ENCODE results near the gene MROH2A. TPM values are rescaled to one million over a fixed set of nuclear protein-coding genes. Genes with fewer than 3 reads are reported as not detected.
A peak's percentile ranks its signal among the peaks of the same experiment; 100 is the strongest.

MROH2A gene
- total and polyA plus RNA-seq, 11 donors = 0.75 TPM; not detected in 10

GRCh38 chr2:233816334-233816733 lies 38.2 kb downstream of the MROH2A start:
- Histone ChIP-seq H3K36me3 (no peaks in the 10 kb centered on the region), H3K4me1 (no peaks in the 10 kb centered on the region), H3K27ac (no peak overlapping the region), H3K27me3 (peaks cover 0 to 6% (median 0%) of the 10 kb centered on the region in 9 donors), H3K9me3 (peaks cover 0 to 8% (median 0%) of the 10 kb centered on the region in 12 donors), H3K4me3 (no peak overlapping the region)
- TF ChIP-seq POLR2A (IDR thresholded peaks at IDR 0.05) = no peak
- TF ChIP-seq CTCF (IDR thresholded peaks at IDR 0.05) = no peak
- DNase-seq (no peak), ATAC-seq (no peak)
- 33 to 39% (median 36%) methylated on average over 2 of the region's 2 CpGs for WGBS, 4 donors
- intact Hi-C loops (cut with DNase I) = no loop called here

GRCh38 chr2:233816771-233817170 lies 38.6 kb downstream of the MROH2A start:
- no peak overlapping the region for H3K4me3 ChIP-seq
- 70 to 74% (median 72%) methylated on average over 4 of the region's 4 CpGs for WGBS, 4 donors
- TF ChIP-seq POLR2A (IDR thresholded peaks at IDR 0.05) (no peak), CTCF (IDR thresholded peaks at IDR 0.05) (no peak)
- ATAC-seq = no peak
- DNase-seq = peak in 1 of 5 donors; percentile 47
- peaks cover 0 to 6% (median 0%) of the 10 kb centered on the region in 9 donors for H3K27me3 ChIP-seq
- no peaks in the 10 kb centered on the region for H3K4me1 ChIP-seq
- H3K36me3 ChIP-seq = no peaks in the 10 kb centered on the region
- no peak overlapping the region for H3K27ac ChIP-seq
- H3K9me3 ChIP-seq = peaks cover 0 to 8% (median 0%) of the 10 kb centered on the region in 12 donors
- intact Hi-C loops (cut with DNase I) = no loop called here

GRCh38 chr2:233817361-233817911 lies 39.3 kb downstream of the MROH2A start:
- peaks cover 0 to 6% (median 0%) of the 10 kb centered on the region in 9 donors for H3K27me3 ChIP-seq
- DNase-seq (peak in 1 of 5 donors; percentile 42), ATAC-seq (no peak)
- intact Hi-C loops (cut with DNase I) = no loop called here
- WGBS, 4 donors = 79 to 85% (median 80%) methylated on average over 3 of the region's 3 CpGs
- no peak overlapping the region for H3K4me3 ChIP-seq
- no peaks in the 10 kb centered on the region for H3K36me3 ChIP-seq
- peaks cover 0 to 8% (median 0%) of the 10 kb centered on the region in 12 donors for H3K9me3 ChIP-seq
- H3K4me1 ChIP-seq = no peaks in the 10 kb centered on the region
- TF ChIP-seq POLR2A (IDR thresholded peaks at IDR 0.05) (no peak), CTCF (IDR thresholded peaks at IDR 0.05) (no peak)
- H3K27ac ChIP-seq = no peak overlapping the region

- H3K27ac ChIP-seq = no peak overlapping the region
- H3K9me3 ChIP-seq = peaks cover 0 to 8% (median 0%) of the 10 kb centered on the region in 12 donors
- ATAC-seq = no peak
Observed at GRCh38 chr2:233817995-233818638, 40.0 kb downstream of the MROH2A start.

More at GRCh38 chr2:233817995-233818638, 40.0 kb downstream of the MROH2A start:
- Histone ChIP-seq H3K4me3 (no peak overlapping the region), H3K36me3 (no peaks in the 10 kb centered on the region), H3K27me3 (peaks cover 0 to 6% (median 0%) of the 10 kb centered on the region in 9 donors), H3K4me1 (no peaks in the 10 kb centered on the region)
- intact Hi-C loops (cut with DNase I) = no loop called here
- WGBS, 4 donors = 83 to 93% (median 92%) methylated on average over 8 to 11 of the region's 11 CpGs
- TF ChIP-seq CTCF (IDR thresholded peaks at IDR 0.05) (no peak), POLR2A (IDR thresholded peaks at IDR 0.05) (no peak)
- DNase-seq = no peak

All from heart left ventricle (tissue), 16 donors.